ENCODE measurements around the gene PTPN1. TPM values are rescaled to one million over a fixed set of nuclear protein-coding genes. Genes with fewer than 3 reads are reported as not detected.

The PTPN1 gene
- total and polyA plus RNA-seq, 12 donors, result 15.5 to 45.3 (median 29.4) TPM

- Histone ChIP-seq H3K9me3 (no peaks in the 10 kb centered on the region), H3K27ac (peak overlapping the region in 1 of 10 donors; percentile 59), H3K4me1 (peaks cover 0 to 86% (median 29%) of the 10 kb centered on the region in 9 donors), H3K36me3 (no peaks in the 10 kb centered on the region), H3K4me3 (no peak overlapping the region), H3K27me3 (no peaks in the 10 kb centered on the region)
- WGBS, 2 donors, result 81 to 82% methylated on average over 1 of the region's 1 CpG
- no peak for ATAC-seq
- DNase-seq, result no peak
- intact Hi-C loops (cut with DNase I), result no loop called here
- no peak for TF ChIP-seq CTCF (IDR thresholded peaks at IDR 0.05)
Measured at GRCh38 chr20:50534567-50534966, 24.4 kb downstream of the PTPN1 start.

DNA sequence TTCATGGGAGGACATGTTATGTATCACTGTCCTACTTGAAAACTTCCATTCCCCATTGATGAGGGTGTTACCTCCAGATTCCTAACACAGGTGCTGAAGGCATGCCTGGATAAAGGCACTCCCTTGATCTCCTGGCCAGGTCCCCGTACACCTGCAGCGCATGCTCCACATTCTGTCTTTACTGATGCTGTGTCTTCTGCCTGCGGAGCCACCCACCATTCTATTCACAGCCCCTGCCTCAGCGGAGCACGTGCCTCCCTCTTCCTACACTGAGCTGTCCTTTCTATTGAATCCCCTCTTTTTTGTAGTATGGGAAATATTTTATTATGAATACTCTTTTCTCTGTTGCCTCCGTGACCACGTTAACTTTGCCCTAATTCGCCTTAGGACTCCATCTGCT, 25.0 kb downstream of the PTPN1 start:
- Histone ChIP-seq H3K4me3 (no peak overlapping the region), H3K27me3 (no peaks in the 10 kb centered on the region), H3K9me3 (no peaks in the 10 kb centered on the region), H3K4me1 (peaks cover 0 to 88% (median 24%) of the 10 kb centered on the region in 9 donors), H3K36me3 (no peaks in the 10 kb centered on the region), H3K27ac (peak overlapping the region in 1 of 10 donors; percentile 59)
- no peak for ATAC-seq
- intact Hi-C loops (cut with DNase I), result no loop called here
- 92 to 94% methylated on average over 8 of the region's 8 CpGs for WGBS, 2 donors
- DNase-seq, result no peak
- TF ChIP-seq CTCF (IDR thresholded peaks at IDR 0.05), result no peak

GRCh38 chr20:50536333-50536732, 26.1 kb downstream of the PTPN1 start:
- Histone ChIP-seq H3K27ac (no peak overlapping the region), H3K27me3 (no peaks in the 10 kb centered on the region), H3K4me1 (peaks cover 6 to 94% (median 35%) of the 10 kb centered on the region in 9 donors), H3K36me3 (no peaks in the 10 kb centered on the region), H3K9me3 (no peaks in the 10 kb centered on the region), H3K4me3 (no peak overlapping the region)
- WGBS, 2 donors, result 83 to 85% methylated on average over 4 of the region's 4 CpGs
- no peak for TF ChIP-seq CTCF (IDR thresholded peaks at IDR 0.05)
- intact Hi-C loops (cut with DNase I), result no loop called here
- DNase-seq (no peak), ATAC-seq (no peak)

DNA sequence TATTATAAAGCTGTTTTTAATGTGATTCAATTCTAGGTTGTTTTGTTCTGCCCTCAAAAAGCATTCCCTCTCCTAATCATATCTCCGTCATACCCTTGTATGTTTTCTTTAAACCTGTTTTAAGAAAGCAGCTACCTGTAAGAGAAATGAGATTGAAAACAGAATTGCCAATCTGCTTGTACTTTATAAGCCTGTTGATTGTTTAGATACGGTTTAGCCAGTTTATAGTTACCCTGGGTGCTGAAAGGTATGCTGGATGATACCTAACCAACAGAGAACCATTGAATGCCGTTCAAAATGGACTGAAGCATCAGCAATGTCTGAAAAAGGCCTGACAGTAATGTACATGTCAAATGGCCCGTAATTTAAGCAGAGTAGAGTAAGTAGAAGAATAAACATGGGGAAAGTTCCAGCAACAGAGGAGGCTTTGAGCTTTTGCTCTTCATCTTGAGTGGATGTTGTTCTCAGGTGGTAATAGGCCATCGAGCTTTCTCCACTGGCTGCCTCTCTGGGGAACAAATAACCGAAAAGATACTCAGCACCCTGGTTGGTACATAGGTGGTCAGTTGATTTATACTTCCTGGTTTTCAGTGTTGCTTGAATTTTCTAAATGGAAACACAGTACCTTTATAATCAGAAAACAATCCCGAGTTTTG, 27.5 kb downstream of the PTPN1 start:
- H3K36me3 ChIP-seq, result no peaks in the 10 kb centered on the region
- TF ChIP-seq CTCF (IDR thresholded peaks at IDR 0.05), result no peak
- intact Hi-C loops (cut with DNase I), result no loop called here
- H3K27me3 ChIP-seq, result no peaks in the 10 kb centered on the region
- WGBS, 2 donors, result 73 to 76% methylated on average over 7 of the region's 7 CpGs
- no peak overlapping the region for H3K4me3 ChIP-seq
- peaks cover 6 to 94% (median 48%) of the 10 kb centered on the region in 9 donors for H3K4me1 ChIP-seq
- ATAC-seq (no peak), DNase-seq (no peak)
- no peaks in the 10 kb centered on the region for H3K9me3 ChIP-seq
- peak overlapping the region in 1 of 10 donors; percentile 48 for H3K27ac ChIP-seq
